GM12878 (cell line): ENCODE data around the gene WFDC9. TPM values are rescaled to one million over a fixed set of nuclear protein-coding genes. Genes with fewer than 3 reads are reported as not detected.

ENCODE experiments used
- ATAC-seq: fragments of 200-7000 bp; cut with Tn5 transposase; 3 replicates; pipeline ENCODE4 v1.9.1; 2020; ENCODE audit warnings: mild to moderate bottlenecking, moderate library complexity
- BruUV-seq: library from RNA; stranded (reverse); fragments of 400-500 nt; replicated peaks from 2 replicates; lab custom pipeline; 2021; lab: Mats Ljungman, UMichigan
- CTCF ChIA-PET: fragments of 300-600 bp; sonication (Branson Sonifier 250); formaldehyde crosslinking; extraction: SDS; loops from one replicate; lab custom pipeline; 2021; ENCODE audit warnings: inconsistent platforms; lab: Yijun Ruan, JAX
- POLR2A ChIA-PET: fragments of 350-600 bp; formaldehyde crosslinking; extraction: SDS; loops from one replicate; lab custom pipeline; 2021; ENCODE audit warnings: inconsistent platforms; lab: Charles Lee
- RAD21 ChIA-PET: fragments of 300-600 bp; sonication (Branson Sonifier 250); formaldehyde crosslinking; loops from one replicate; lab custom pipeline; 2023; ENCODE audit warnings: antibody characterized with exemption; ENCODE audit not compliant: unreplicated experiment; lab: Charles Lee
- SMC1A ChIA-PET: fragments of 300-600 bp; sonication (Branson Sonifier 250); formaldehyde crosslinking; loops from one replicate; lab custom pipeline; 2023; ENCODE audit not compliant: unreplicated experiment, uncharacterized antibody; lab: Charles Lee
- DNase-seq: peaks from one replicate; pipeline ENCODE4 v3.0.0-alpha.2; 2011; ENCODE audit warnings: low read depth, low spot score
- FAIRE-seq: peaks from 3 replicates; lab custom pipeline; 2011; peaks lifted over from hg19 to GRCh38; lab: Jason Lieb, UNC
- H2AFZ ChIP-seq: 2 replicates; pipeline ENCODE4 v1.6.0; 2011; ENCODE audit warnings: low read depth, low read length, control low read depth; ENCODE audit not compliant: control insufficient read depth
- H3K27ac ChIP-seq: 2 replicates; pipeline ENCODE4 v1.5.1; 2011; ENCODE audit warnings: control low read depth; ENCODE audit not compliant: control insufficient read depth, insufficient read depth
- H3K27me3 ChIP-seq, 2 experiments: replicated peaks in 1 of 2; 2 replicates each; pipeline versions ENCODE4 v1.6.0 to v1.6.1; 2011; ENCODE audit warnings: low read length in 1 of 2; ENCODE audit not compliant: control insufficient read depth in 2 of 2, insufficient read depth in 2 of 2
- H3K36me3 ChIP-seq, 2 experiments: 2 replicates each; pipeline ENCODE4 v1.5.1; 2011; ENCODE audit warnings: low read length in 1 of 2; ENCODE audit not compliant: control insufficient read depth in 2 of 2, insufficient read depth in 2 of 2
- H3K4me1 ChIP-seq: 2 replicates; pipeline ENCODE4 v1.6.1; 2011; ENCODE audit warnings: mild to moderate bottlenecking, low read length, moderate library complexity, mixed read lengths; ENCODE audit not compliant: control insufficient read depth, insufficient read depth
- H3K4me2 ChIP-seq: 2 replicates; pipeline ENCODE4 v1.6.0; 2011; ENCODE audit warnings: control low read depth; ENCODE audit not compliant: control insufficient read depth, insufficient read depth
- H3K4me3 ChIP-seq: fragments of 200-600 bp; sonication (generic); 2 replicates; pipeline ENCODE4 v1.5.1; 2016
- H3K79me2 ChIP-seq: 2 replicates; pipeline ENCODE4 v1.6.0; 2011; ENCODE audit warnings: low read length; ENCODE audit not compliant: control insufficient read depth, insufficient read depth
- H3K9ac ChIP-seq: 2 replicates; pipeline ENCODE4 v1.8.0; 2011; ENCODE audit warnings: low read length, control low read depth, mixed read lengths; ENCODE audit not compliant: control insufficient read depth, insufficient read depth
- H3K9me3 ChIP-seq: replicated peaks from 3 replicates; pipeline ENCODE4 v1.5.1; 2011; ENCODE audit warnings: mild to moderate bottlenecking, low read length; ENCODE audit not compliant: control insufficient read depth, insufficient read depth
- H4K20me1 ChIP-seq: 2 replicates; pipeline ENCODE4 v1.6.0; 2011; ENCODE audit not compliant: control insufficient read depth, insufficient read depth
- ESRRA ChIP-seq: IDR thresholded peaks from 2 replicates; pipeline ENCODE4 v1.6.1; 2012; ENCODE audit warnings: mild to moderate bottlenecking, low read length, improper control_type of control experiment
- HSF1 ChIP-seq: fragments of 150-350 bp; IDR thresholded peaks from 2 replicates; pipeline ENCODE4 v1.6.1; 2014; ENCODE audit warnings: mild to moderate bottlenecking, low read depth, low read length
- POU2F2 ChIP-seq: IDR thresholded peaks from 3 replicates; pipeline ENCODE4 v1.6.1; 2011; ENCODE audit warnings: low read depth, mild to moderate bottlenecking, low read length, borderline replicate concordance
- ZNF592 ChIP-seq: fragments of 450-650 bp; IDR thresholded peaks from 2 replicates; pipeline ENCODE4 v1.6.1; 2017; ENCODE audit warnings: mild to moderate bottlenecking, moderate library complexity
- in situ Hi-C: fragments of 300-500 bp; cut with MboI; formaldehyde crosslinking; loops from 9 replicates; pipeline ENCODE4 v1.14.3; 2018; ENCODE audit warnings: mixed read lengths
- intact Hi-C: fragments of 100-400 bp; cut with micrococcal nuclease; formaldehyde crosslinking; loops from one replicate; pipeline ENCODE4 v1.14.2; 2022; ENCODE audit not compliant: unreplicated experiment
- polyA plus RNA-seq, 11 experiments: library from polyadenylated mRNA; depleted of rRNA in 4 of 11; unstranded in 6 of 11; stranded (reverse) in 5 of 11; fragments of >200 nt; fragmentation: Nextera tagmentation in 4 of 11; fragmentation: Illumina TruSeq in 1 of 11; extraction: Ambion mirVana in 4 of 11; extraction: Trizol in 1 of 11; gene quantifications; 1 replicate in 1 of 11; 2 replicates in 10 of 11; pipeline versions ENCODE4 v1.2.1 to v1.2.3, GENCODE V29; 2011 to 2016; ENCODE audit warnings: inconsistent platforms in 2 of 11, missing spikeins in 2 of 11, low read depth in 1 of 11
- total RNA-seq, 4 experiments: library from RNA; depleted of rRNA in 3 of 4; stranded (reverse); fragments of >200 nt in 3 of 4; fragmentation: Illumina TruSeq in 1 of 4; extraction: Trizol in 1 of 4; gene quantifications; 2 replicates each; pipeline versions ENCODE4 v1.2.1 to v1.2.3, GENCODE V29; 2013 to 2021

WFDC9 gene
- total and polyA plus RNA-seq, 10 of the 15 experiments (the other 5 are each of a cell fraction or from before 2014, with no cell fraction given): not detected

- TF ChIP-seq ZNF592: no peak
- TF ChIP-seq ESRRA: no peak
- TF ChIP-seq, all 136 proteins: peak for 0
Observed at GRCh38 chr20:45679650-45680049, 48.6 kb upstream of the WFDC9 start (continued).

- CTCF ChIA-PET: no interaction called here
- H3K9ac ChIP-seq: no peak overlapping the region
- no peak overlapping the region for H3K4me3 ChIP-seq
- in situ Hi-C loops: no loop called here
- no peaks in the 10 kb centered on the region for H3K79me2 ChIP-seq
- no peak overlapping the region for H3K4me2 ChIP-seq
- no peak overlapping the region for H2AFZ ChIP-seq
- ATAC-seq (no peak), DNase-seq (no peak)
- H3K4me1 ChIP-seq: no peaks in the 10 kb centered on the region
- SMC1A ChIA-PET: no interaction called here
- H3K36me3 ChIP-seq: no peaks in the 10 kb centered on the region
- H4K20me1 ChIP-seq: no peaks in the 10 kb centered on the region
- TF ChIP-seq POU2F2 (no peak), HSF1 (no peak)
- TF ChIP-seq, all 136 proteins: peak for 0
- no peak for FAIRE-seq
- Histone ChIP-seq H3K27me3 (no peaks in the 10 kb centered on the region), H3K27ac (no peak overlapping the region), H3K9me3 (no peaks in the 10 kb centered on the region)
- no TSS peak for BruUV-seq
- ChIA-PET RAD21 (no interaction called here), POLR2A (no interaction called here)
- intact Hi-C loops: no loop called here
Observed at GRCh38 chr20:45672765-45673164, 41.7 kb upstream of the WFDC9 start.
